ENCODE measurements around the gene PRB2.
"Not testable (repeated sequence)": the region's sequence is repeated elsewhere in the genome, so short reads cannot be mapped to it uniquely, and the experiment has no call there.

The PRB2 gene

DNA sequence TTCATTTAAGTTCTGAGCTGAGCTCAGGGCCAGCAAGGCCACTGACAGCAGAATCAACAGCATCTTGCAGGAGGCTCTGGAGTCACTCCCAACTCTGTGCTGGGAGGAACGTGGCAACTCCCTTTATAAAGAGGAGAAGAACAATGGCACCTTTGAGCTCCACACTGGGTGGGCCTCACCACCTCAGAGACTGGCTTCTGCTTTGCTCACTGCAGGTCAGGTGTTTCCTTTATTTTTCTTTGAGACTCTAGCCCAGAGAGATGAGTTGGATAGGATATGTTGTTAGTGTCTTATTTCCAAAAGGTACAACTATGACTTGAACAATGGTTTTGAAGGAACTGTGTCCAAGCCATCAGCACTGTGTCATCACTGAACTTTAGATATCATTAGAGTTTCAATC lies at the start of gene PRB2:
Gene PRB2, minus strand, starts transcription at position 101 of the 400 bp plus-strand sequence. Its CDS starts 38 bp downstream, at position 63.
- not testable (repeated sequence) for DNase-seq (ENCODE audit: extremely low read depth, low read depth)

DNA sequence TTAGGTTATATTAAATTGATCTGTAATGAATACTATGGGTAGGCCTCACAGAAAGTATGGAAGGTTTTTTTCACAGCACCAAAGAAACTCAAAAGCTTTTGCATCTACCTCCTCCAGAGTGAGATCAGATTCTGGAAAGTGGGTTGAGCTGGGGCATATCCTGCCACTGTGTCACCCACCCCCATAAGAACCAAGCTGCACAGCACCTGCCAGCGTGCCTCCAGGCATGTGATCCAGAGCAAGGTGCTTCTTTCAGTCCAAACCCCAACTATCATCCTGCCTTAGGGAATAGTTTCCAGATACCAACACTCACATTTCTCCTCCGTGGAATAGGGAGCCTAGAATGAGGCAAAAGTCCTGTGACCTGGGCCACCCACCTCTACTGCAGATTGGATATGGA lies 42.6 kb upstream of the PRB2 start:
- no peak for DNase-seq (ENCODE audit: extremely low read depth, low read depth)
- TF ChIP-seq, protein P1, sequence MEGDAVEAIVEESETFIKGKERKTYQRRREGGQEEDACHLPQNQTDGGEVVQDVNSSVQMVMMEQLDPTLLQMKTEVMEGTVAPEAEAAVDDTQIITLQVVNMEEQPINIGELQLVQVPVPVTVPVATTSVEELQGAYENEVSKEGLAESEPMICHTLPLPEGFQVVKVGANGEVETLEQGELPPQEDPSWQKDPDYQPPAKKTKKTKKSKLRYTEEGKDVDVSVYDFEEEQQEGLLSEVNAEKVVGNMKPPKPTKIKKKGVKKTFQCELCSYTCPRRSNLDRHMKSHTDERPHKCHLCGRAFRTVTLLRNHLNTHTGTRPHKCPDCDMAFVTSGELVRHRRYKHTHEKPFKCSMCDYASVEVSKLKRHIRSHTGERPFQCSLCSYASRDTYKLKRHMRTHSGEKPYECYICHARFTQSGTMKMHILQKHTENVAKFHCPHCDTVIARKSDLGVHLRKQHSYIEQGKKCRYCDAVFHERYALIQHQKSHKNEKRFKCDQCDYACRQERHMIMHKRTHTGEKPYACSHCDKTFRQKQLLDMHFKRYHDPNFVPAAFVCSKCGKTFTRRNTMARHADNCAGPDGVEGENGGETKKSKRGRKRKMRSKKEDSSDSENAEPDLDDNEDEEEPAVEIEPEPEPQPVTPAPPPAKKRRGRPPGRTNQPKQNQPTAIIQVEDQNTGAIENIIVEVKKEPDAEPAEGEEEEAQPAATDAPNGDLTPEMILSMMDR (IDR thresholded peaks at IDR 0.05; ENCODE audit: low read depth, low read length): no peak

GRCh38 chr12:11433664-11434063 lies 38.3 kb upstream of the PRB2 start:
- no peak for DNase-seq (ENCODE audit: extremely low read depth, low read depth)
- TF ChIP-seq, protein P1 (IDR thresholded peaks at IDR 0.05; ENCODE audit: low read depth, low read length): no peak

DNA sequence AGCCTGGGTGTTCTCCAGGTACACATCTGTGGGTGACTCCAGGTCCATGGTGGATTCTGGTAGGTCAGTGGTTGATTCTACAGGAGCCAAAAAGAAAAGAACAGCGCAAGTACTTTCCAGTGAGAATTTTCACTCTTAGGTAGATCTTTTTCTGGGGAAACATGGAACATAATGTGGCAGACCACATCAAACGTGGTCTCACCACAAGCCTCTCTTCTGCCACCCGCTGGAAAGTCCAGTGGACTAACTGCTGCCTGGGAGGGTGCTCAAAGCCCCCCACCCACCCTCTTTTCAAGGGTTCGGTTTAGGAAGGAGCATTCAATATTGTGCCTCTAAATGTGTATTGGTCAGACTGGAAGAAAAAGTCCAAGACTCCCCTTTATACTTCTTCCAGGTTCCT lies 36.1 kb upstream of the PRB2 start:
- no peak for DNase-seq (ENCODE audit: extremely low read depth, low read depth)
- TF ChIP-seq, protein P1 (IDR thresholded peaks at IDR 0.05; ENCODE audit: low read depth, low read length): no peak

DNA sequence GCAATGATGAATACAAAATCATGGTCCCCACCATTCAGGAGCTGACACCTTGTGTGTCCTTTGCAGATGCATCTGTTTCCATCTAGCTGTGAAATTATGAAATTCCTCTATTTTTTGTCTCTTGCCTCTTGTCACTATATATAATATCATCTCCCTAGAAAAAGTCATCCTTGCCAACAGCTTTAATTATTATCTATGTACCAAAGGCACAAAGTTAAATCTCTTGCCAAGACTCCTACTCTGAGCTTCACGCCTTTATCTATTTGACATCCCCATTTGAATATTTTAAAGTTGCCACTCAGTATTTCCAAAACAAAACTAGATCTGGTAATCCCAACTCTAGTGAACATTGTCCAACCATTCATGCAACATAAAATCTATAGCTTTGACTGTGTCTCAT lies 32.0 kb upstream of the PRB2 start:
- TF ChIP-seq, protein P1 (IDR thresholded peaks at IDR 0.05; ENCODE audit: low read depth, low read length): no peak
- DNase-seq (ENCODE audit: extremely low read depth, low read depth): no peak

DNA sequence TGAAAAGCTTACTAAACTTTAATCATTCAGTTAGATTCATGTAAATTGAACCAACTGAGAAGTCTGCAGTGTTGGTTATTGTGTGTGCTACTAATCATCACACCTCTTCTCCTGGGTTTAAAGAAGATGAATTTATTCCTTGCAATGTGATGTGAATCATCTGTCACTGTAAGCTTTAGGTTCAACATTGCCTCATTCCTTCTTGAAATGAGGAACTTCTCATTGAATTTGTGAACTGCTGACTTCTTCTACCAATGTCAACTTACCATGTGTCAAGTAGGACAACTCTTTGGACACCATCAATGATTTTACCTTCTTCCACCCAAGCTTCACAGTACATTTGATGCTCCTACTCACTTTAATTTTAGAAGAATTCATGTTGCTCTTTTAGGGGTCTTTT lies 17.4 kb upstream of the PRB2 start:
- no peak for DNase-seq (ENCODE audit: extremely low read depth, low read depth)
- TF ChIP-seq, protein P1 (IDR thresholded peaks at IDR 0.05; ENCODE audit: low read depth, low read length): no peak

- TF ChIP-seq, protein P1 (IDR thresholded peaks at IDR 0.05; ENCODE audit: low read depth, low read length): no peak
These were observed 12.7 kb upstream of the PRB2 start for GRCh38 chr12:11408096-11408495.

DNA sequence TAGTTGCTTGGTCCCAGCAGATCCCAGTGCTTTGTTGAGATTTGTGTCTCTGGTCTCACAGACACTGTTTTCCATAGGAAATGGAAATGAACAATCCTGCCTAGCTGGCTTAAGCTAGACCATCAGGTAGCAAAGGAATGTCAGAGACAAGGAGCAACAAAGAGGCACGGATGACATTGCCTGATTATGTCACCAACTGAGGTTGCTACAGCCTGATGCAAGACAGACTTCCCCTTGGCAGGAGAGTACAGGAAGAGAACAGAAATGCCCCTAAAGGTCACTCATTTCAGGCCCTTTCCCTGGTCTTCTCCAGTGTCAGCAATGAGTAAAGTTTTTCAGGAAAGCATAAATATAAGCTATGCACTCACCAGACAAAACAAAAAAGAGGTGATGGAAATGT lies 2.0 kb upstream of the PRB2 start:
- no peak for DNase-seq (ENCODE audit: extremely low read depth, low read depth)
- TF ChIP-seq, protein P1 (IDR thresholded peaks at IDR 0.05; ENCODE audit: low read depth, low read length): no peak

More at GRCh38 chr12:11408096-11408495, 12.7 kb upstream of the PRB2 start:
- DNase-seq (ENCODE audit: extremely low read depth, low read depth): no peak

- not testable (repeated sequence) for DNase-seq (ENCODE audit: extremely low read depth, low read depth)
These were observed 3.9 kb downstream of the PRB2 start for GRCh38 chr12:11391456-11391855.

DNA sequence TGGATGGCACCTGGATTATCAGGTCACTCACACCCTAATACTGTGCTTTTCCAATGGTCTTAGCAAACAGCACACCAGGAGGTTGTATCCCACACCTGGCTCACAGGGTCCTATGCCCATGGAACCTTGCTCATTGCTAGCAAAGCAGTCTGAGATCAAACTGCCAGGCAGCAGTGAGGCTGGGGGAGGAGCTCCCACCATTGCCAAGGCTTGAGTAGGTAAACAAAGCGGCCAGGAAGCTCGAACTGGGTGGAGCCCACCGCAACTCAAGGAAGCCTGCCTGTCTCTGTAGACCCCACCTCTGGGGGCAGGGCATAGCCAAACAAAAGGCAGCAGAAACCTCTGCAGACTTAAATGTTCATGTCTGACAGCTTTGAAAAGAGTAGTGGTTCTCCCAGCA lies 17.9 kb downstream of the PRB2 start:
- DNase-seq (ENCODE audit: extremely low read depth, low read depth): not testable (repeated sequence)

Measured in AG09319 (cell line).